Cerebellar nuclear complex (tissue), 1 donor: ENCODE data around the gene CCDC106.

Experiments
- DNase-seq, 2 experiments: peaks; one replicate each; lab custom pipeline; 2025; lab: John Stamatoyannopoulos, UW

The CCDC106 gene

DNA sequence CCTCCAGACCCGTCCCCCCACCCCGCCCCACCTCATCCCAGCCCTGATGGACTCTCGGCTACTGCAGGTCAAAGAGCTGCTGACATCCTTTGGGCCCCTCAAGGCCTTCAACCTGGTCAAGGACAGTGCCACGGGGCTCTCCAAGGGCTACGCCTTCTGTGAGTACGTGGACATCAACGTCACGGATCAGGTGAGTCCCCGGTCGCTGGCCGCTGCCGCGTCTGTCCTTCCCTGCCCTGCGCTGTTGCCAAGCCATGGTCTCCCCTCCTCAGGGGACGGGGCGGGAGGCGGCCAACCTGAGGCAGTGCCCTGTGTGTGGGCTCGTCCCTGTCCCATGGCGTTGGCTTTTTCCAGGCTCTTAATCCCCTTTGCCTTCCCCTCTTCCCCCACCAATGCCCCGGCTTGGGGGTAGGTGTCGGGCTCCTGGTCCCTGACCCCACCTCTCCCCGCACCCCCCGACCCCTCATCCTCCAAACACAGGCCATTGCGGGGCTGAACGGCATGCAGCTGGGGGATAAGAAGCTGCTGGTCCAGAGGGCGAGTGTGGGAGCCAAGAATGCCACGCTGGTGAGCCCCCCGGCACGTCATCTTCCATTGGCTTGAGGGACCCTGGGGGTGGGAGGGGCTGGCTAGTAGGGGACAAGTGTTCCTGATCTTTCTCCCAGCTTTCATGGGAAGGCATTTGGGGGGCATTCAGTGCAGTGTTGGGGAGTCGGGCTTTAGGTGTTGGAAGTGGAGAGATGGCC lies 20.8 kb downstream of the CCDC106 start:
- no peak for DNase-seq

DNA sequence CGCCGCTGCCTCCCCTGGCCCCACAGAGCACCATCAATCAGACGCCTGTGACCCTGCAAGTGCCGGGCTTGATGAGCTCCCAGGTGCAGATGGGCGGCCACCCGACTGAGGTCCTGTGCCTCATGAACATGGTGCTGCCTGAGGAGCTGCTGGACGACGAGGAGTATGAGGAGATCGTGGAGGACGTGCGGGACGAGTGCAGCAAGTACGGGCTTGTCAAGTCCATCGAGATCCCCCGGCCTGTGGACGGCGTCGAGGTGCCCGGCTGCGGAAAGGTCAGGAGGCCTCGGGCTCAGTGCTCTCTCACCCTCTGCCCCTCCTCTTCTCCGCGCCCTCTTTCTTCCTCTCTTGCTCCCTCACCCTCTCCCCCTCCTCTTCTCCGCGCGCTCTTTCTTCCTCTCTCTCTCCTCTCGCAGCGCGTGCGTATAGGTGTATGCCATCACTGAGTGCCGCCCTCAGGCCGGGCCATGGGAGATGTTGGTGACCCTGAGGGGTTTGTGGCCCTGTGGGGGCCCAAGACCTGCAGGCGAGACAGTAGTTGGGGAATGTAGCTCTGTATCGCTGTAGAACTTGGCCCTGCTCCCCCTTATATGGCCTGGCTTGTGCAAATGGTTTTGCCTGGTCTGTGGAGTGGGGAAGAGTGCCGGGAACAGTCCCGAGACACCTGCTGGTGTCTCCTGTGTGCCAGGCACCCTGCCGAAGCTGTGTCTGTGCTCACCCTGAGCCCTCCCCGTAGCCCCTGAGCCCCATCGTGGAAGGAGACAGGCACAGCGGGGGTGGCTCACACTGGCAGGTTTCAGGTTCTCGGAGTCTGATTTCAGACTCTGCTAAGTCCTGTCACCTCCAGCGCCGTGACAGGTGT lies 21.6 kb downstream of the CCDC106 start:
- DNase-seq = no peak

DNA sequence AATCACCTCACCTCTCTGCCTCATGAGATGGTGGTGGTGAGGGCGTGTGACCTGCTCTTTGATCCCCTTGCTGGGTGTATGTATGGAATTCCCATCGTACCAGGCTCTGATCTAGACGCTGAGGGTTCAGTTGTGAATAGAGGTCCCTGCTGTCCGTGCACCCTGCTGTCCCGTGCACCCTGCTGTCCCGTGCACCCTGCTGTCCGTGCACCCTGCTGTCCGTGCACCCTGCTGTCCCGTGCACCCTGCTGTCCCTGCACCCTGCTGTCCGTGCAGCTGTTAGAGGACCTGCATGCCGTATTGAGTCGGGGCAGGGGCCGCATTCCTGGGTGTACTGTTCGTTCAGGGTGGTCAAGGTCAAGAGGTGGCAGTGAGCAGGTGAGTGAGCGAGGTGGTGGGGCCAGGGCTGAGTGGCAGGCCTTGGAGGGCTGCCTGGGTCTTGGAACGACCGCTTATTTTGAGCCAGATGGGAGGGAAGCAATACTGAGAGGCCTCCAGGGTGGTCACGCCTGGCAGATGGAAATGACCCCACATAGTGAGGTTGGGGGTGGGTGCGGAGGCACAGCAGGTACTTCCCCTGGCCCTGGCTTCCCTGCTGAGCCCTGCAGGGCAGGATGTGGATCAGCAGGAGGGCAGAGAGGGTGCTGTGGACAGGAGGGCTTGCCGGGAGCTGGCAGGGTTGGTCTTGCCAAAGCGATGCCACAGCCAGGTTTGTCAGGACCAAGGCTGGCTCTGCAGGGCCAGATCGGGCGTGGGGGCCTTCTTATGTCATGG lies 22.5 kb downstream of the CCDC106 start:
- DNase-seq = no peak

DNA sequence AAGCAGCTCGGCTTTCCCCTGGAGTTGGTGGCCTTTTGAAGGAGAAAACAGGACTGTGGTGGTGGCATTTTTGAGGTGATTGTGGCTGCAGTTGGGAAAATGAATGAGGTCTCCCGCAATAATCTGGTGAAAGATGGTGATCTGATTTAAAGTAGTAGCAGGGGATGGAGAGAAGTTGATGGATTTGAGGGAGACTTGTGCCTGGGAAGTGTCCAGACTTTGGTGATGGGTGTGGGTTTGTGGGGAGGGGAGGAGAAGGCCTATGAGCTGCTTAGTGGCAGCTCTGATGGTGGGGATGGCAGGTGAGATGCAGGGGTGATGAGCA lies 23.0 kb downstream of the CCDC106 start:
- DNase-seq = no peak

GRCh38 chr19:55672418-55672817 lies 24.4 kb downstream of the CCDC106 start:
- no peak for DNase-seq

DNA sequence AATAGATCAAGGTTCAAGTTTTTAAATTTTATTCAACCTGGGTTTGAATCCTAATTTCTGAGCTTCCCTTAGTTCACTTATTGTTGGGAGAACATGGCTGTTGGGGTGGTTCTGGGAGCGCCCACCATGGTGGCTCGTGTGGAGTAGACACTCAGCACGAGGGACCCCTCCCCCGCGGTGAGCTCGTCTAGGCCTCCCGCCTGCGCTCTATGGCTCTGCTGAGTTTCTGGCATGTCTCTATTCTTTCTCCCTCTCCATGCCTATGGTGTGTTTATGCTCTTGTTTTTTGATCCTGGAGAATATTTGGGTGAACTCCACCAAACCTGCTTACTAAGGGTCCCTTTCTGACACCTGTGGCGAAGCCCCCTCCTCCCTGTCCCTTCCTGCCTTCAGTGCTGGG lies 25.5 kb downstream of the CCDC106 start:
- DNase-seq = no peak

DNA sequence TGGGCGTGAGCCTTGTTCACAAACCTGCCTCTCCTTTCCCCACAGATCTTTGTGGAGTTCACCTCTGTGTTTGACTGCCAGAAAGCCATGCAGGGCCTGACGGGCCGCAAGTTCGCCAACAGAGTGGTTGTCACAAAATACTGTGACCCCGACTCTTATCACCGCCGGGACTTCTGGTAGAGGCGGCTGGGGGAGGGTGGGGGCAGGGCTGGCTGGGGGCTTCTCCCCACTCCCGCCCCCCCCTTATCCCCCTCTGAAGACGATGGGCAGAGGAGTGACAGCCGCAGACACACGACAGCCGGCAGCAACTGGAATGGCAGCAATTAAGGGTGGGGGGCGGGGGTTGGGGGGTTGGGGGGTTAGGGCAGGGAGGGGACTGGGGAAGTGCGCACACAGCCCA lies 25.9 kb downstream of the CCDC106 start:
- no peak for DNase-seq

DNA sequence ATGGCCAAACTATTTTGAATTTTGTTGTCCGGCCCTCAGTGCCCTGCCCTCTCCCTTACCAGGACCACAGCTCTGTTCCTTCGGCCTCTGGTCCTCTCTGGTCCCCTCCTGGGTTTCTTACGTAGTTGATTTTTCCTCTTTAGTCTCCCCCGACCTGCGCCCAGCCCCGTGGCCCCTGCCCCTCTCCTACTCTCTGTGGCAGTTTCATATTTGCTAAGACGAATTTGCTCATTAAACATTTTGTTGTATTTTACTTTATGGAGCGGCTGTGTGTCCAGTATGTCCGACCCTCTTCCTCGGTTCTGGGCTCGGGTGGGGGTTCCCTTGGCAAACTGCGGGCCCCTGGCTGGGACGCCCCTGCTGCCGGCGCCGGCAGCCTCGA lies 26.4 kb downstream of the CCDC106 start:
- DNase-seq = no peak

- DNase-seq = peak; percentile 27 to 86
Measured at GRCh38 chr19:55674841-55675660, 27.0 kb downstream of the CCDC106 start, which contains the start of gene EPN1. TSS of gene EPN1 (plus strand) at chr19:55675226. CDS start at chr19:55678628, 3,402 bp downstream.

DNA sequence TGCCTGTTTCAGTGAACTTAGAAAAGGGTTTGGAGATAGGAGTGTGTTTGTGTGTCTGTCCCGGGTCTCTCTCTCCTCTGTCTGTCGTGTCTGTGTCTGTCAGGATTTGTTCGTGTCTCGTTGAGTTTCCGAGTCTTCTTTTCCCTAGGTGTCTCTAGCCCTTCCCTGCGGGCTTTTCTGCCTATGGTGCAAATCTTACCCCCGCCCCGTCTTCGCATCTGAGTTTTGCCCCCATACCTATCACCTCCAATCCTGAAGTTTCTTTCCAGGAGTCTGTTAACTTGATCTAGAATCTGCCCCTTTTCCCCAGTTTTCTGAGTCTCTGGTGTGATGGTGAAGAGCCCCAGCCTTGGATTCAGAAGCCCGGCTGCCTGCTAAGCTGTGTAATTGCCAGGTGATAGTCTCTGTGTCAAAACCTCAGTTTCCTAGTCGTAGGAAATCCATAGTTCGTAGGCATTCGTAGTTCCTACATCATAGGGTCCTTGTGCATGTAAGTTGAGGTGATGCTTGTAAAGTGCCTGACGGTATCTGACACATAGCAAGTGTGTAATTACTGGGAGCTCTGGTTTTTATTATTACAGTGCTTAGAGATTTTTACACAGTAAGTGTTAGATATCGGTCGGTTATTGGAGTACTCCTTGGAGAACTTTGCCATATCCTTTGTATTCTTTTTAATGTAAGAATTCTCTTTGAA lies 27.8 kb downstream of the CCDC106 start:
- no peak for DNase-seq

DNA sequence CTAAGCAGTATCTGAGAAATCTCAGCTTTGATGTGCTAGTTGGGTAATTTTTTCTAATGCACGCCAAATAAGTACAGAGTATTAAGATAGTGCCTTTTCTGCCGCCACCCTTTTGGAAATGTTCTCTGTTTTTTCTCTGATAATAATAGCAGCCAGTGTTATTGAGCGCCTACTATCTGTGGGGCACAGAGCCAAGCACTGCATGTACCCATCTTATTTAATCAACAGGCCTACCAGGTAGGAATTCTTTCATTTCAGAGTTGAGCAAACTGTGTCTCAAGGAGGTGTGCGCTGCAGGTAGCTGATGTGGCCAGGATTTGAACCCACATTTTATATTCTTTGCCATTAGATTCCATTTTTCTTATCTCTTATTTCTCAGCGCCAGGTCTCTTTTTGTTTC lies 28.4 kb downstream of the CCDC106 start:
- DNase-seq = no peak

- DNase-seq = no peak
Measured at GRCh38 chr19:55676889-55677505, 29.0 kb downstream of the CCDC106 start.

DNA sequence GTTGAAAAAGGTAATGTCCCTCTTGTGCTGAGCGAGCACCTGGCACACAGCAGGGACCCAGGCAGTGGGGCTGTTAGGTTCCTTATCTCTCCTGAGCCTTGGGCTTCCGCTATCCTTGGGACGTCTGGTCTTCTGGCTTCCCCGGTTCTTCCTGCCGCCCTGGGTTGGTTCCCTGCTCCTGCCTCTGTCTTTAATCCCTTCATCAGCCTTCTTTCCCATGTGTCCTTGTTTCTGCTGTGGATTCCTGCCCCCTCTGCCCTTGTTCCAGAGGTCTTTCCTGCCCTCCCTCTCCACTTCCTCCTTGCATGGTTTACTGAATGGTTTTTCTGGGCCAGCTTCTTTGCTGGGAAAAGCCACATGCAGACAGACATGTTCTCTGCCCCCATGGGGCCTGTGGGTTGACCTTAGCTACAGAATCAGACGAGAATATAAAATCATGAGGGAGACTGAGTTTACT lies 29.6 kb downstream of the CCDC106 start:
- DNase-seq = no peak

GRCh38 chr19:55678121-55678671 lies 30.2 kb downstream of the CCDC106 start:
- DNase-seq = no peak

DNA sequence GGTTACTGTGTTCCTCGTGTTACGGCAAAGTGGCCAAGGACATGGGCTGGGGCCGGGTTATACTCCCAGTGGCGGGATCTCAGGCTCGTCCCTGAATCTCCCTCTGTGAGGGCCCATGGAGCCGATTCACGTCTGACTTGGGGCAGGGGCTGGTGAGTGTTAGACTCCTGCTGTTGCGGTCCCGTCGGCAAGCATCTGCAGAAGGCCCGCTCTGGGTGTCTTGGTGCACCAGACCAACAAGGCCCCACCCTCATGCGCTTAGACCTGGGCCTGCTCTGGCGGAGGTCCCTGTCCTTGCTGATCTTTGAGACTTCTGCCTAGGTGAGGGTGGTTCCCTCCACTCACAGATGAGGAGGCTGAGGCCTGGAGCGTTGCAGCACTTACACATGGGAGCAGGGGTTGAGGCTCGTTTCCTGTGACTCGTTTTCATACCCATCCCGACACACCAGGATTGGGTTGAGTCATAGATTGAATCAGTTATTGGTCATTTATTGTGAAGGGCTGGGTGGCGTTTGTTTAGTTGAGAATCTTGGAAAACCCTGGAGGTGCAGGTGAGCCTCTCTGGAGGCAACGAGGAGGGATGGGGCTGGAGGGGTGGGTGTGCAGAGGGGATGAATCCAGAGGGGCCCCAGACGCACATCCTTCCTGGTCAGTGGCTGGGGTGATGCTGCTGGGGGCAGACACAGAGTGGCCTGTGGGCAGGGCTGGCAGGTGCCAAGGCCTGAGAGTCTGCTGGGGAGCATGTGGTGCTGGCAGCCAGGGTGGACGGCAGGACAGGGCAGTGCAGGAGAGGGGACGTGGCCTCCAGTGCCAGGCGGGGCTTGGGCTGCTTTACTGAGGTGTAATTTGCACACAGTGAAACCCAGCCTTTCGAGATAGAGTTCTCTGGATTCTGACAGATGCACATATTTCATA lies 31.6 kb downstream of the CCDC106 start:
- no peak for DNase-seq

- no peak for DNase-seq
Measured at GRCh38 chr19:55680339-55681130, 32.5 kb downstream of the CCDC106 start.

GRCh38 chr19:55681131-55682092 lies 33.4 kb downstream of the CCDC106 start:
- DNase-seq = no peak
